Measurements from ENCODE around the gene HAGH. TPM values are rescaled to one million over a fixed set of nuclear protein-coding genes. Genes with fewer than 3 reads are reported as not detected.
A peak's percentile ranks its signal among the peaks of the same experiment; 100 is the strongest.

HAGH gene
- total and polyA plus RNA-seq, 9 of the 15 experiments (the other 6 are each of a cell fraction or from before 2014, with no cell fraction given), result 0.46 to 35.1 (median 16.8) TPM

- peak; percentile 53 to 78; a peak in 2 of 4 replicates for TF ChIP-seq NONO (IDR thresholded peaks at IDR 0.05; ENCODE audit: low read depth in 2 of 2, low read length in 1 of 2)
- no peak for TF ChIP-seq SAFB (IDR thresholded peaks at IDR 0.05; ENCODE audit: borderline replicate concordance, low read depth, low read length)
- TF ChIP-seq ZBTB1 (CRISPR knock-in tag; IDR thresholded peaks at IDR 0.05; ENCODE audit: borderline replicate concordance, low read depth), result peak; percentile 96
- TF ChIP-seq FOXM1 (IDR thresholded peaks at IDR 0.05; ENCODE audit: low read depth), result no peak
- peak; percentile 20; the same call in 1 of the 2 replicates for TF ChIP-seq FOXM1 (CRISPR knock-in tag; IDR thresholded peaks at IDR 0.05; ENCODE audit: low read depth)
- TF ChIP-seq CREM (IDR thresholded peaks at IDR 0.05; ENCODE audit: low read depth), result peak; percentile 84
- TF ChIP-seq TFE3 (CRISPR knock-in tag; IDR thresholded peaks at IDR 0.05), result no peak
- peak; percentile 13 for TF ChIP-seq PCBP2 (IDR thresholded peaks at IDR 0.05; ENCODE audit: low read depth, low read length, poor library complexity, severe bottlenecking)
- TF ChIP-seq, protein P1, sequence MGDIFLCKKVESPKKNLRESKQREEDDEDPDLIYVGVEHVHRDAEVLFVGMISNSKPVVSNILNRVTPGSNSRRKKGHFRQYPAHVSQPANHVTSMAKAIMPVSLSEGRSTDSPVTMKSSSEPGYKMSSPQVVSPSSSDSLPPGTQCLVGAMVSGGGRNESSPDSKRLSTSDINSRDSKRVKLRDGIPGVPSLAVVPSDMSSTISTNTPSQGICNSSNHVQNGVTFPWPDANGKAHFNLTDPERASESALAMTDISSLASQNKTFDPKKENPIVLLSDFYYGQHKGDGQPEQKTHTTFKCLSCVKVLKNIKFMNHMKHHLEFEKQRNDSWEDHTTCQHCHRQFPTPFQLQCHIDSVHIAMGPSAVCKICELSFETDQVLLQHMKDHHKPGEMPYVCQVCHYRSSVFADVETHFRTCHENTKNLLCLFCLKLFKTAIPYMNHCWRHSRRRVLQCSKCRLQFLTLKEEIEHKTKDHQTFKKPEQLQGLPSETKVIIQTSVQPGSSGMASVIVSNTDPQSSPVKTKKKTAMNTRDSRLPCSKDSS (IDR thresholded peaks at IDR 0.05; ENCODE audit: low read depth, partially characterized antibody), result no peak
- TF ChIP-seq HNRNPUL1 (IDR thresholded peaks at IDR 0.05; ENCODE audit: low read length), result no peak
- peak; percentile 90 to 97 for TF ChIP-seq MAZ (CRISPR knock-in tag; conservative IDR thresholded peaks at IDR 0.05 in 1 of 2, IDR thresholded peaks at IDR 0.05 in 1 of 2)
- TF ChIP-seq TCF7 (IDR thresholded peaks at IDR 0.05; ENCODE audit: borderline replicate concordance), result peak; percentile 56; the same call in 1 of the 2 replicates
- TF ChIP-seq ZNF274 (IDR thresholded peaks at IDR 0.05; ENCODE audit: borderline replicate concordance, low read depth, low read length), result no peak
- TF ChIP-seq ATF7 (IDR thresholded peaks at IDR 0.05), result peak; percentile 40
- no peak for TF ChIP-seq RNF2 (IDR thresholded peaks at IDR 0.05)
- TF ChIP-seq, protein P2, sequence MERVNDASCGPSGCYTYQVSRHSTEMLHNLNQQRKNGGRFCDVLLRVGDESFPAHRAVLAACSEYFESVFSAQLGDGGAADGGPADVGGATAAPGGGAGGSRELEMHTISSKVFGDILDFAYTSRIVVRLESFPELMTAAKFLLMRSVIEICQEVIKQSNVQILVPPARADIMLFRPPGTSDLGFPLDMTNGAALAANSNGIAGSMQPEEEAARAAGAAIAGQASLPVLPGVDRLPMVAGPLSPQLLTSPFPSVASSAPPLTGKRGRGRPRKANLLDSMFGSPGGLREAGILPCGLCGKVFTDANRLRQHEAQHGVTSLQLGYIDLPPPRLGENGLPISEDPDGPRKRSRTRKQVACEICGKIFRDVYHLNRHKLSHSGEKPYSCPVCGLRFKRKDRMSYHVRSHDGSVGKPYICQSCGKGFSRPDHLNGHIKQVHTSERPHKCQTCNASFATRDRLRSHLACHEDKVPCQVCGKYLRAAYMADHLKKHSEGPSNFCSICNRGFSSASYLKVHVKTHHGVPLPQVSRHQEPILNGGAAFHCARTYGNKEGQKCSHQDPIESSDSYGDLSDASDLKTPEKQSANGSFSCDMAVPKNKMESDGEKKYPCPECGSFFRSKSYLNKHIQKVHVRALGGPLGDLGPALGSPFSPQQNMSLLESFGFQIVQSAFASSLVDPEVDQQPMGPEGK (CRISPR knock-in tag; IDR thresholded peaks at IDR 0.05; ENCODE audit: borderline replicate concordance), result no peak
- TF ChIP-seq ZNF561 (CRISPR knock-in tag; conservative IDR thresholded peaks at IDR 0.05), result no peak
- TF ChIP-seq CC2D1A (IDR thresholded peaks at IDR 0.05), result no peak
- TF ChIP-seq RBBP5 (IDR thresholded peaks at IDR 0.05; ENCODE audit: borderline replicate concordance, insufficient read depth, low read length, poor library complexity, severe bottlenecking), result peak; percentile 97
- no peak for TF ChIP-seq DNMT1 (IDR thresholded peaks at IDR 0.05)
- 0 out of 2 replicates have a peak, but pooled peaks have one; percentile 37 for TF ChIP-seq HDAC8 (tag; IDR thresholded peaks at IDR 0.05)
- TF ChIP-seq KLF13 (tag; IDR thresholded peaks at IDR 0.05; ENCODE audit: borderline replicate concordance, low read depth), result peak; percentile 86
- TF ChIP-seq E2F3 (CRISPR knock-in tag; IDR thresholded peaks at IDR 0.05), result peak; percentile 85
Observed at GRCh38 chr16:1772908-1773702, 53.5 kb downstream of the HAGH start, which contains the start of gene MRPS34 (continued).

Data from K562 (cell line).